Kidney epithelial cell (primary cell): ENCODE measurements around the gene KCTD12. TPM values are rescaled to one million over a fixed set of nuclear protein-coding genes. Genes with fewer than 3 reads are reported as not detected.
"Not testable (repeated sequence)": the region's sequence is repeated elsewhere in the genome, so short reads cannot be mapped to it uniquely, and the experiment has no call there.

ENCODE experiments used
- DNase-seq: peaks from one replicate; pipeline ENCODE4 v3.0.0-alpha.2; 2010; ENCODE audit warnings: low read depth
- H3K27me3 ChIP-seq: 2 replicates; pipeline ENCODE4 v1.6.0; 2011; ENCODE audit warnings: low read length; ENCODE audit not compliant: control insufficient read depth, insufficient read depth
- H3K36me3 ChIP-seq: 2 replicates; pipeline ENCODE4 v1.5.1; 2011; ENCODE audit warnings: low read length; ENCODE audit not compliant: control insufficient read depth, insufficient read depth
- H3K4me3 ChIP-seq: 2 replicates; pipeline ENCODE4 v1.5.1; 2011; ENCODE audit warnings: low read depth, mild to moderate bottlenecking, control low read depth, low read length
- total RNA-seq: library from RNA; depleted of rRNA; stranded (reverse); fragments of >200 nt; gene quantifications from 2 replicates; pipeline ENCODE4 v1.2.3, GENCODE V29; 2015
- TF ChIP-seq, protein P1 (sequence below): IDR thresholded peaks from 2 replicates; pipeline ENCODE4 v1.5.1; 2011; ENCODE audit warnings: mild to moderate bottlenecking, moderate library complexity, low read length, control low read depth, inconsistent platforms; ENCODE audit not compliant: insufficient read depth, poor library complexity, severe bottlenecking

KCTD12 gene
- total RNA-seq, 1 donor from 2014 or later = 5.4 TPM

GRCh38 chr13:76913898-76914297, 27.7 kb upstream of the KCTD12 start:
- DNase-seq = no peak
- no peaks in the 10 kb centered on the region for H3K27me3 ChIP-seq
- no peaks in the 10 kb centered on the region for H3K36me3 ChIP-seq
- TF ChIP-seq, protein P1, sequence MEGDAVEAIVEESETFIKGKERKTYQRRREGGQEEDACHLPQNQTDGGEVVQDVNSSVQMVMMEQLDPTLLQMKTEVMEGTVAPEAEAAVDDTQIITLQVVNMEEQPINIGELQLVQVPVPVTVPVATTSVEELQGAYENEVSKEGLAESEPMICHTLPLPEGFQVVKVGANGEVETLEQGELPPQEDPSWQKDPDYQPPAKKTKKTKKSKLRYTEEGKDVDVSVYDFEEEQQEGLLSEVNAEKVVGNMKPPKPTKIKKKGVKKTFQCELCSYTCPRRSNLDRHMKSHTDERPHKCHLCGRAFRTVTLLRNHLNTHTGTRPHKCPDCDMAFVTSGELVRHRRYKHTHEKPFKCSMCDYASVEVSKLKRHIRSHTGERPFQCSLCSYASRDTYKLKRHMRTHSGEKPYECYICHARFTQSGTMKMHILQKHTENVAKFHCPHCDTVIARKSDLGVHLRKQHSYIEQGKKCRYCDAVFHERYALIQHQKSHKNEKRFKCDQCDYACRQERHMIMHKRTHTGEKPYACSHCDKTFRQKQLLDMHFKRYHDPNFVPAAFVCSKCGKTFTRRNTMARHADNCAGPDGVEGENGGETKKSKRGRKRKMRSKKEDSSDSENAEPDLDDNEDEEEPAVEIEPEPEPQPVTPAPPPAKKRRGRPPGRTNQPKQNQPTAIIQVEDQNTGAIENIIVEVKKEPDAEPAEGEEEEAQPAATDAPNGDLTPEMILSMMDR = no peak
- no peak overlapping the region for H3K4me3 ChIP-seq

DNA sequence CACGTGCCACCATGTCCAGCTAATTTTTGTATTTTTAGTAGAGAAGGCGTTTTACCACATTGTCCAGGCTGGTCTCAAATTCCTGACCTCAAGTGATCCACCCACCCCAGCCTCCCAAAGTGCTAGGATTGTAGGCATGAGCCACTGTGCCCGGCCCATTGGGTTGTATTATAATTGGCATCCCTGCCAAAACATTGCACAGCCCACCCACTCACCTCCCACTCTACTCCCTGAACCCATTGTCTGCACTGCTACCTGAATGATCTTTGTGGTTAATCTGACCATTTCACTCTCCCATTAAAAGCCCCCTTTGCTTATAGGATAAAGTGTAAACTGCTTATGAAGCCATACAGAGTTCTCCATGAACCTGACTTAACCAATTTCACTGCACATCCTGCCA, 26.3 kb upstream of the KCTD12 start:
- no peaks in the 10 kb centered on the region for H3K27me3 ChIP-seq
- no peaks in the 10 kb centered on the region for H3K36me3 ChIP-seq
- H3K4me3 ChIP-seq = no peak overlapping the region
- TF ChIP-seq, protein P1 = no peak
- no peak for DNase-seq

DNA sequence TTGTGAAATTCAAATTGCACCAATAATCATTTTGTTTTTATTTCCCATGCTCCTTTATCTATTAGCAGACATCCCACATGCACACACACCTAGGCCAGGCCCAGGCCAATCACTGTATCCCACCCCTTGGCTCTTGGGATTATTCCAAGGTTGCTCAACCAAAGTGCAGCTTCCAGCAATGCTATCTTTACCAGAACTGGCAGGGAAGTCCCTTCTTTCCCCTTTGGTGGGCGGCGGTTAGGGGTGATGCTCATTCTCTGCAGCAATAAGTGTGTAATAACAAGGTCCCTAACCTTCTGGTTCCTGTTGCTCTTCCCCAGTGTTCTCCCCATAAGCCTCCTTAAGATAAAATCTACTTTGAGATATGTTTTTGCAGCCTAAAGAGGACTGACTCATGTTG, 18.3 kb upstream of the KCTD12 start:
- DNase-seq = no peak

DNA sequence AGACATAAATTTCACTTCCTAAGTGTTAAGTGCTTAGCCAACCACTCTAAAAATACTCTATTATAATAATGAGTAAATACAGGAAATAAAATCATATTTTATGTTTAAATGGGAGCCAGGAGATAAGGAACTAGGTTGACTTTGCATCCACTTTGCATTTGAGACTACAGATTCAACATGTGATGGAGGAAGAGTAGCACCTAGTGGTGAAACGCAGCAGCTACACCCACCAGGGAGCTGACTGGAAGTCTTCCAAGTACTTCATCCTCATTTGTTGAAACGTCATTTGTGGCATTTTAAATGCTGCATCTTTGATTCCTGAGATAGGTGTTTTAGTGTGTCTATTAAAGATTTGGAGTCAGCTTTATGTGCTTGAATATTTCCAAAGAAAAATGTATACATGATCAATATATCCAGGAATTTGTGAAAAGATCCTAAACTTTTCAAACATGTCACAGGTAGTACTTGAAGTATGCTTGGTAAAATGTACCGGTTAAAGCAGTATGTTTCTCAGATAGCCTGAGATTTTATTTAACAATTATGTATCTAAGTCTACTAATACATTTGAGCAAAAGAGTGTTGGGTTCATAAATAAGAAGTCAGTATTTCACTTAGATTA, 17.4 kb upstream of the KCTD12 start:
- DNase-seq = no peak
- Histone ChIP-seq H3K27me3 (peaks cover 2% of the 10 kb centered on the region), H3K4me3 (no peak overlapping the region), H3K36me3 (no peaks in the 10 kb centered on the region)
- TF ChIP-seq, protein P1 = peak; percentile 99

More for the DNA sequence above, 18.3 kb upstream of the KCTD12 start:
- Histone ChIP-seq H3K27me3 (peaks cover 2% of the 10 kb centered on the region), H3K36me3 (no peaks in the 10 kb centered on the region), H3K4me3 (no peak overlapping the region)
- TF ChIP-seq, protein P1 = no peak

DNA sequence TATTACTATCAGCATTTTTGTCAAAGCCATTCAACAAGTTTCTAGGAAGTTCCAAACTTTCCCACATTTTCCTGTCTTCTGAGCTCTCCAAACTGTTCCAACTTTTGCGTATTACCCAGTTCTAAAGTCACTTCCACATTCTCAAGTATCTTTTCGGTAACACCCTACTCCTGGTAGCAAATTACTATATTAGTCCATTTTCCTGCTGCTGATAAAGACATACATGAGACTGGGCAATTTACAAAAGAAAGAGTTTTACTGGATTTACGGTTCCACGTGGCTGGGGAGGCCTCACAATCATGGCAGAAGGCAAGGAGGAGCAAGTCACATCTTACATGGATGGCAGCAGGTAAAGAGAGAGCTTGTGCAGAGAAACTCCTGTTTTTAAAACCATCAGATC, 12.9 kb upstream of the KCTD12 start:
- not testable (repeated sequence) for DNase-seq, H3K4me3 ChIP-seq

DNA sequence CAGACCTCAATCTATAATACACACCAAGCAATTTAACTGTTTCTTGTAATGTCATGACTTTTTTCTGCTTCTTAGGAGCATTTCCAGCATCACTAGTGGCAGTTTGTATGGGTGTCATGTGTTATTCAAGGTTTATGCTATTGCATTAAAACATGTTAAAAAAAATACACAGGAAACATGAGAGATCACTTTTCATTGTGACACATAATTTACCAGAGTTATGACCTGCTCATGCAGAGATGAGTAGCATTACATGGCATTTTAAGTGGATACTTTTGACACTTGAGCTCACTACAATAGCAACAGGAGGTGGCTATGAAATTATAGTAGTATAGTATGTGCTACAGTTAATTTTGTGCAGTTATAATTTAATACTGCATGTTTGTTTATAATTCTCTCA, 11.0 kb upstream of the KCTD12 start:
- not testable (repeated sequence) for H3K27me3 ChIP-seq, H3K36me3 ChIP-seq, H3K4me3 ChIP-seq, DNase-seq

More for the DNA sequence above, 12.9 kb upstream of the KCTD12 start:
- not testable (repeated sequence) for H3K36me3 ChIP-seq, H3K27me3 ChIP-seq

DNA sequence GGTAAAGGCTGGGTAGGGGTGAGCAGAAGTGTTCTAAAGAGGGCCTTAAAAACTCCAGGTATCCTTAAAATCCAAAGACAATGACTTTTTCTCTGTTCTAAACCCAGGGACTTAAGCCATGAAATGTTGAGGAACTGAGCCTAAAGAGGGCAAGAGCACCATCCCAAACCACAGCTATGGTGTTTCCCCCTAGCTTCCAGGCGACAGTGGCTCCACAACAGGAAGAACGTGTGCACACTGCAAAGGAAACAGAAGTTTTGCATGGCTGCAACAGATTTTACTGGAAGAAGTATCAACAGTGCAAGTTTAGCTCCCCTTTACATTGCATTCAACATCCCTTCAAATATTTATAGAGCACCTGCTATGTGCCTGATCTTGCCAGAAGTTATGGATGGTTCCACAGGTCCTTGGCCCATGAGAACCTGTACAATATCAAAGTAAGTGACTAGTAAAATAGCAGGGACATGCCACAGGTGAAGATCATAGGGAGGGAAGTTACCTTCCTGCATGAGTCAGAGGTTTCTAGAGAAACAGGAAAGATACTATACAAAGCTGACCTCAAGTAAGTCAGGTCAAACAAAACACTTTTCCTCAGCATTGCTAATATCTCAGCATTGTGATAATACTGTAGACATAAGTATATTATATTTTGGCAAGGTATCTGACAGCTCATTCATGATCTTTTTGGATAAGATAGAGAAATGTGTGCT, 8.4 kb upstream of the KCTD12 start:
- Histone ChIP-seq H3K27me3 (no peaks in the 10 kb centered on the region), H3K4me3 (no peak overlapping the region), H3K36me3 (no peaks in the 10 kb centered on the region)
- no peak for DNase-seq
- TF ChIP-seq, protein P1 = no peak
